HG02885 (cell line): ENCODE measurements around the gene MAP3K12.
"Not testable (repeated sequence)": the region's sequence is repeated elsewhere in the genome, so short reads cannot be mapped to it uniquely, and the experiment has no call there.

ENCODE experiments used
- ATAC-seq: cut with Tn5 transposase; IDR thresholded peaks from one replicate; pipeline ENCODE4 v1.9.1; 2021; ENCODE audit warnings: mild to moderate bottlenecking; ENCODE audit not compliant: unreplicated experiment, poor library complexity

MAP3K12 gene, protein sequence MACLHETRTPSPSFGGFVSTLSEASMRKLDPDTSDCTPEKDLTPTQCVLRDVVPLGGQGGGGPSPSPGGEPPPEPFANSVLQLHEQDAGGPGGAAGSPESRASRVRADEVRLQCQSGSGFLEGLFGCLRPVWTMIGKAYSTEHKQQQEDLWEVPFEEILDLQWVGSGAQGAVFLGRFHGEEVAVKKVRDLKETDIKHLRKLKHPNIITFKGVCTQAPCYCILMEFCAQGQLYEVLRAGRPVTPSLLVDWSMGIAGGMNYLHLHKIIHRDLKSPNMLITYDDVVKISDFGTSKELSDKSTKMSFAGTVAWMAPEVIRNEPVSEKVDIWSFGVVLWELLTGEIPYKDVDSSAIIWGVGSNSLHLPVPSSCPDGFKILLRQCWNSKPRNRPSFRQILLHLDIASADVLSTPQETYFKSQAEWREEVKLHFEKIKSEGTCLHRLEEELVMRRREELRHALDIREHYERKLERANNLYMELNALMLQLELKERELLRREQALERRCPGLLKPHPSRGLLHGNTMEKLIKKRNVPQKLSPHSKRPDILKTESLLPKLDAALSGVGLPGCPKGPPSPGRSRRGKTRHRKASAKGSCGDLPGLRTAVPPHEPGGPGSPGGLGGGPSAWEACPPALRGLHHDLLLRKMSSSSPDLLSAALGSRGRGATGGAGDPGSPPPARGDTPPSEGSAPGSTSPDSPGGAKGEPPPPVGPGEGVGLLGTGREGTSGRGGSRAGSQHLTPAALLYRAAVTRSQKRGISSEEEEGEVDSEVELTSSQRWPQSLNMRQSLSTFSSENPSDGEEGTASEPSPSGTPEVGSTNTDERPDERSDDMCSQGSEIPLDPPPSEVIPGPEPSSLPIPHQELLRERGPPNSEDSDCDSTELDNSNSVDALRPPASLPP

DNA sequence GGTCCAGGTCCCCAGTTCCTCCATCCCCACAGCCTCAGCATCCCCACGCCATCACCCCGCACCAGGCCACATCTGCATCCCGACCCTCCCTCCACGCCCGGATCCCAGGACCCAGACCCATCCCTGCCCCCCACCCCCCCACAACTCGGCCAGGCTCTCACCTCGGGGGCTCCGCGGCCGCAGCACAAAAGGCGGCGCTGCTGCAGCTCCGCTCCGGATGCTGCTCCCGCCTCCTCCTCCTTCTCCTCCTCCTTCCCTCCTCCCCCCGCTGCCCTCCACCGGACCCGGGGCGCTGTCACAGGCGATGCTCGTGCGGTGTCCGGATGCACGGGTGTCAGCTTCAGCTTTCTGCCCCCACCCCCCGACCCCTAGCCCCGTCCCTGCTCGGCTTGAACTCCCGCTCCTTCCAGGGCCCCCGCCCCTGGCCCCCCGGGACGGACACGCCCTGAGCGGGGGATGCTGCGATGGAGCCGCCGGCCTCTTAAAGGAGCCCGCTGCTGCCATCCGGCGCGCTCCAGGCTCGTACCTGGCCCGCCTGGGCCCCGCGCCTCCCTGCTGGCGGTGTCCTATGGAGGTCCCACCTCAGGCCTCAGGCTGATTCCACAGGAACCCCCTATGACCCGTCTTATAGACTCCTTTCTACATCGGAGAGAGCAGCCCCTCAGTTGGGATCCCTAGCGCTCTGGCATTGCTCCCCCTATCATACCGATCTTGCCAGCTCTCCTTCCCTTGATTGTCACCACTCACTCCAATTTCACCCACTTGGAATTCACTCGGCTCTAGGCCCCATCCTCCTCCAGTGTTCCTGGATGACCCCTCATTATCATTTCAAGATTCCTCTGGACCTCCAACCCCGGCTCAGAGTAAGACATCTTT is at the start of gene MAP3K12:
TSS of gene MAP3K12 (minus strand) at position 193 of the 876 bp plus-strand sequence. CDS start 12,067 bp downstream, outside the sequence.
- ATAC-seq: no peak

DNA sequence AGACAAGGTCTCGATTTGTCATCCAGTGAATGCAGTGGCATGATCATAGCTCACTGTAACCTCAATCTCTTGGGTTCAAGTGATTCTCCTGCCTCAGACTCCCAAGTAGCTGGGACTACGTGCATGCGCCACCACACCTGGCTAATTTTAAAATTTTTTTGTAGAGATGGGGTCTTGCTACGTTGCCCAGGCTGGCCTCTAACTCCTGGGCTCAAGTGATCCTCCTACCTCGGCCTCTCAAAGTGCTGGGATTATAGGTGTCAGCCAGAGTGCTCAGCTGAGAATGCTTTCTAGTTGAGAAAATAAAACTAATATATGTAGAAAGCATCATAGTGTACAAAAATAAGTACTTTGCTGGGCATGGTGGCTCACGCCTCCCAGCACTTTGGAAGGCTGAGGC is 49.1 kb upstream of the MAP3K12 start:
- not testable (repeated sequence) for ATAC-seq

DNA sequence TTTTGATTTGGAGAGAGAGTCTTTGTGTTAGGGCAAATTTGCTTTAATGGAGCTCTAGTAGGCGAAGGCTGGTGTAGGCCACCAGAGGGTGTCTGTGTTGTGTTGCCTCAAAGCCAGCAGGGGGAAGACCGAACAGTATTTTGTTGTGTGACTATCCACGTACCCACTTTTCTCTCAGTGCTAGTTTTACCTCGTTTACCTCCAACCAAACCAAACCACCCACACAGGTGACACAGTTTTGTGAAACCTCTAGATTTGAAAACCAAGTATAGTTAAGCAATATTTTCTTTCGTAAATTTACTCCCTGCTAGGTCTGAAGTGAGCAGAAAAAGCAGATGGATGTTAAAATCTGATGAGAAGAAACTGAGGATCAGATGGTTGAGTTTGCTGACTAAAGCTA is 44.3 kb upstream of the MAP3K12 start:
- peak; percentile 88 for ATAC-seq

DNA sequence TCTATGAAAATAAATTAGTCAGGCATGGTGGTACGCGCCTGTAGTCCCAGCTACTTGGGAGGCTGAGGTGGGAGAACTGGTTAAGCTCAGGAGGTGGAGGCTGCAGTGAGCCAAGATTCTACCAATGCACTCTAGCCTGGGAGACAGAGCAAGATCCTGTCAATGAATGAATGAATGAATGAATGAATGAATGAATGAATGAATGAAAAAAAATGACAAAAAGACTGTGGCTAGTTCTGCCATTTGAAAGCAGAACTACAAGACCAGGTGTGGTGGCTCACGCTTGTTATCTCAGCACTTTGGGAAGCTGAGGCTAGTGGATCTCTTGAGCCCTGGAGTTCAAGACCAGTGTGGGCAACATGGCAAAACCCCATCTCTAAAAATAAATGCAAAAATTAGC is 40.3 kb upstream of the MAP3K12 start:
- no peak for ATAC-seq

DNA sequence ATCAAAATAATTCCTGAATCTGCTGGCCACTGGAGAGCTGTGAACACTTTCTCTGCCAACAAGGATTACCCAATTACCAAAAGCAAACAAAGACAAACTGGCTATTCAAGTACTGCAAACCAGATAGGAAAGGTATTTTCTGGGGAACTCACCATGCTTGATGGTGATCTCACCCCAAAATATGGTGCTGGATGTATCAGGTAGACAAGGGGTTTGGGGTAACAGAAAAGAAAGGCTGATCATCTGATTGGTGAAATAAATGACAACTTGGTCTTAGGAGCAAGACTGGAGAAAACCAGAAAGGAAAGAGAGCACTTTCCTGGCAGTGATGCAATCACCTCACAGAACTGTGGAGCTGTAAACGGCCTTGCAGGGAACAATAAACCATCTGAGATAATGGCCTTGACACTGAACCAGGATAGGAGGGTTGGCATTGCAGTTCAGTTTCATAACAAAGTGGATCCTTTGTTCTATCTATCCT is 39.0 kb upstream of the MAP3K12 start:
- no peak for ATAC-seq

DNA sequence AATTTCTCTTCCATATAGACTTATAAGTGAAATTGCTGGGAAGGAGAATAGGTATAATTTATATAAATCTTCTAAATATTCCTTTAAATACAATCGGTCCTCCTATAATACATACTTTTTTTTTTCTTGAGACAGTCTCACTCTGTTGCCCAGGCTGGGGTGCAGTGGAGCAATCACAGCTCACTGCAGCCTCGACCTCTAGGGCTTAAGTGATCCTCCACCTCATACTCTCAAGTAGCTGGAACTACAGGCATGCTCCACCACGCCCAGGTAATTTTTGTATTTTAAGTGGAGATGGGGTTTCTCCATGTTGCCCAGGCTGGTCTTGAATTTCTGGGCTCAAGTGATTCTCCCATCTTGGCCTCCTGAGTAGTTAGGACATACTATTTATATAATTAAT is 37.7 kb upstream of the MAP3K12 start:
- ATAC-seq: no peak

DNA sequence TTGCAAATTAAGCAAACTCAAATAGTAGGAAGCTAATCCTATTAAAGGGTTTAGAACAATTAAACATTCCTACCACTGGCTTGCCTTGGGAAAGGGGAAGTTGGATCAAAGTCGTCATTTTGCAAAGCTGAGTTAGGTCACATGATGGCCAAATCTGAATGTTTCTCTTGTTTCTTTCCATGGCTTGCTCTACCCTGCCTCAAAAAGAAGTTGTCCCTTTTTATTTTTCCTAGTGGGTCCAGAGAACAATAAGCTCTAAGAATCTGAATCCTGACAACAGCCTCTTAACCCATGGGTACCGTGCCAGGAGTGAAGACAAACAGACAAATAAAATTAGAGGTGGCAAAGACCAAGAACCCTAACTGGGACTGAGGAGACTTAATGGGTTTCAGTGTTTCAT is 34.2 kb upstream of the MAP3K12 start:
- ATAC-seq: no peak

DNA sequence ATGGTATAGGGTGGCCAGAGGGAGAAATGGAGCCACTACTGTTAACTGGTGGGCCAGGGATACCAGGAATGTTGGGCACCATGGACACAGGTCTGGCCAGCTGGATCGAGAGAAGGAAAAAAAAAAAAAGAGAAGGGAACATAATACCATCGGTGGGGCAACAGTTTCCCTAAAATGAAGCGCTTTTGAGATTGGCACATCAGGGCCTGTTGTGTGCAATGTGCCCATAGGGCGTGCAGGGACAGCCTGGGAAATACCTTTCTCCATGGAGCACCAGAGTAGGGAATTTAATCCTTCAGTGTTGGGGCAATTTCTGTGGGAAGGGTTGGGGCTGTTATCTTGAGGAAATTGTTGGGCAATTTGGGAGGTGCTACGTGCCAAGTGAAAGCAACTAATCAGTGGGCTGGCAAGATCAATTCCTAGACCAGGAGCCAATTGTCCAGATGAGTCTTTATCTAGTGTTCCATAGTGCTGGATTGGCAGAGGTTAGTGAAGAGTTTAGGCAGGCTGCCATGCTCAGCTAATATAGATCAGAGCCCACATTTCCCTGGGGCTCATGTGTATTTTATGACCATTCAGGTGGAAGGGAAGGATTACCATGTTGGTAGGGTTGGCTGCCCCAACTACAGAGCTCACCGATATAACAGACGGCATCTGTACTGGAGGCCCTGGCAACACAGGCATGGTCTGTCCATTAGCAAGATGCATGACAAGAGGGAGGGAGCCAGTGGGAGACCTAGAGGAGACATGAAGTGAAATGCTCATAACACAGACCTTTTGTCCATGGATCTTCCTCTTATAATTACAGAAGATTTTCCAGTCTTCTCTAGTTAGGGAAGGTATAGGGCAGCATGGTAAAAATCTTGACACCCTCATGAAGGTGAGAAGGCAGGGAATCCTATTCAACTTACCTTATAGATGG is 33.5 kb upstream of the MAP3K12 start:
- ATAC-seq: no peak

DNA sequence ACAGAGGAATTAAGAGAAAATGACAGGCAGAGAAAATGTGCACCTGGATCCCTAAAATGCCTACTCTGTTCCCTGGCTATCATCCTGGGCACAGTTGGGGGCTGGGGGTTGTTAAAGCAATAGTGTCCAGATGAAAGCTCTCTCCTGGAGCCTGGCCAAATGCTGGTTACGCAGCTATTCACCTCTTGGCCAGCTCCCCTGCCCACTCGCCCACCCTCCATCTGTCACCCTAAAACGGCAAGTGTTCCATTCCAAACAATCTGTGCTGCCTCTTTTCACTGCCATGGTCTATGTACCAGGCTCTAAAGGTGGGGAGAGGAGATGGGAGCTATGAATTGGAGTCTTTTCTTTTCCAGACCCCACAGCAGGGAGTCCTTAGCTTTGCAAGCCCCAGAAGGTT is 32.8 kb upstream of the MAP3K12 start:
- no peak for ATAC-seq

DNA sequence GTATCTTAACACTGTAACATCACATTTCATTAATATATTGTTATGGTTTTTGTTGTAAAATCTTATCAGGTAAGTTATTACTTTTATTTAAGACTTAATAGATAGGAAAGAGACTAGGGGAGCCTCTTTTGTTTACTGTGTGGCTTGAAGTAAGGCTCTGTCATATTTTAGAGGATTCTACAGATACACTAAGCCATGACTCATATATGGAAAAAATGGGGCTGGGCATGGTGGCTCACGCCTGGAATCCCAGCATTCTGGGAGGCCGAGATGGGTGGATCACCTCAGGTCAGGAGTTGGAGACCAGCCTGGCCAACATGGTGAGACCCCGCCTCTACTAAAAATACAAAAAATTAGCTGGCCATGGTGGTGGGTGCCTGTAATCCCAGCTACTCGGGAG is 31.7 kb upstream of the MAP3K12 start:
- no peak for ATAC-seq

DNA sequence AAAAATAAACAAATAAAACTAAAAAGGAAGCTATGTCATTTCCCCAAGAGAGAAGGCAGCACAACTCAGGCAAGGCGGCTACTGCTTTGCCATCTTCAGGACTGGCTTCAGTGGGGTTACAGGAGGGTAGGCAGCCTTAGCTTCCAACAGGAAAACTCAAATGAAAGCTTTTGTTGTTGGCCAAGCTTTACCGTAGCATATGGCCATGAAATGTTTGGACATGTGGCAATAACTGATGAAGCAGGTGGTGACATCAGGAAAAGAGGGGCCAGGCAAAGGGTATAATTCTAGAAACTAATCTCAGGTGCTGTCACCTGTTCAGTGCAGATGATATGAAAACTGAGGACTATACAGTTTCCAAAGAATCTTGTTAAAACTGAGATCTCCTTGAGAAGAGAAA is 30.8 kb upstream of the MAP3K12 start:
- ATAC-seq: no peak

DNA sequence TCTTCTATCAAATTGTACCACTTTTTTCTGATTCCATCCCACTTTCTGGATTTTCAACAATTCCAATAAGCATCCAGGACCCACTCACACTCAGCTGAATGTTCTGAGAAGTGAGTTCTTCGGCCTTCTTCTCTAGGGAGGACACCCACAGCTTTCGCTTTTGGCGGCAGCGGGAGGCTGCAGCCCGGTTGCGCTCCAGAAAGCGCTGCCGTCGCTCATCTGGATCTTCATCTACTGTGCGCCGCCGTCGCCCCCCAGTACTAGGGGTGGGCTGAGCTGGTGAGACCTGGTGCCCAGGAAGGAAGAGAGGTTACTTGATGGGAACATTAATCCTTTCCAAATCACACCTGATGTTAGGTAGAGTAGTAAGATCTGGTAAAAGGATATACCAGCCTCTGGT is 25.2 kb upstream of the MAP3K12 start:
- no peak for ATAC-seq

DNA sequence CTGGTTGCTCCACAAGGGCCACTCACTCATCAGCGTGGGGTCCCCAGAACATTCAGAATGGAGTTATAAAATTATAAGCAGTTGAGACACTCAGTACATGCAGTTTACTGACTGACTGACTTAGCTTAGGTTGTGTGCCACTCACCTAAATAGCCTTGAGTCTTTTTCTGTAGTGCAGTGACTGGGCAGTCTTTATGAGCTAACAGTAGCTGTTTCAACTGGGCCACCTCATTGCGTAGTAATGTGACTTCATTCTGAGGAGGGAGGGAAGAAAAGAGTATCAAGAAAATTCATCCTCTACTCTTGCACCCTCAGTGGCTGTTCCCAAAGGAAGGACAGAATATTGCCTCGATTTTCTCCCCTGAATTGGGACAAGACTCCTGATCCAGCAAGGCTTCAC is 23.9 kb upstream of the MAP3K12 start:
- ATAC-seq: no peak

DNA sequence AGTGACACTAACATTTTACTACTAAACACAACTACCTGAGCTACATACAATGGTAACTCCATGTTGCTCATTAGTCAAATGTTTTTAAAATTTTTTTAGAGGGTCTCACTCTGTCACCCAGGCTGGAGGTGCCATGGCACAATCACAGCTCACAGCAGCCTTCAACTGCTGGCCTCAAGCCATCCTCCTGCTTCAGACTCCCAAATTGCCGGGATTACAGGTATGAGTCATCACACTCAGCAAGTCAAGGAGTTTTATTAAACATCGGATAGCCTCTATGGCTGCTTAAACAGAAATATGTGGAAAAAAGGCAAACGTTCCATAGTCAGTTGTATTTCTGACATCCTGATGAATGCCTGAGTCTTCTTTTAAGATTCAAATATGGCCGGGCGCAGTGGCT is 19.1 kb upstream of the MAP3K12 start:
- ATAC-seq: no peak

DNA sequence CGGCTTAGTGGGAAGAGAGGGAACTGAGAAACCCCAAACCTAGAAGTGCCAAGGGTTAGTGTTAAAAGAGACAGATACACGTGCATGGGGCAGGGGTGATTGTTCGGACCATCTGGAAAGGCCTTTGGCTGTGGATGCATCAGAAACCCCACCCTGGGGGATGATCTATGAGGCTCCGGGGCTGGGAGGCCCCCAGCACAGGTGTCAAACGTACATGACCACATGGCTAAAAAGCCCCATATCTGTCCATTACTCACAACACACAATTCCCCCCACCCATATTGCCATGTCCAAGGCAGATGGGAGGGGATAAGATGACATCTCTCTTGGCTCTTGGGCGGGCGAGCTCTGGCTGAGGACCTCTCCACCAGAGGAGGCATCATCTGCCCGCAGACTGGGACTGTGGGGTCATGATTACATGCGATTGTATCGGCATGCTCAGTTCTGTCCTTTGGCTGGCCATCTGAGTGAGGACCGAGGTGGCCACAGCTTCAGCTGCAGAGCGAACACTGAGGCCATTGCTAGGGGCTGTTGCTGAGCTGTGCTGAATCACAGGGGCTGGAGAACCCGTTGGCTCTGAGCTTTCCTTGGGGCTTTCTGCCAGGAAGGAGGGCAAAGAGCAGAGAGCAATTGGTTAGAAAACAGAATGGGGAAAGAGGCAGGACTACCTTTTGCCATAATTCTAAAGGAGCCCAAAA is 17.6 kb upstream of the MAP3K12 start:
- no peak for ATAC-seq

DNA sequence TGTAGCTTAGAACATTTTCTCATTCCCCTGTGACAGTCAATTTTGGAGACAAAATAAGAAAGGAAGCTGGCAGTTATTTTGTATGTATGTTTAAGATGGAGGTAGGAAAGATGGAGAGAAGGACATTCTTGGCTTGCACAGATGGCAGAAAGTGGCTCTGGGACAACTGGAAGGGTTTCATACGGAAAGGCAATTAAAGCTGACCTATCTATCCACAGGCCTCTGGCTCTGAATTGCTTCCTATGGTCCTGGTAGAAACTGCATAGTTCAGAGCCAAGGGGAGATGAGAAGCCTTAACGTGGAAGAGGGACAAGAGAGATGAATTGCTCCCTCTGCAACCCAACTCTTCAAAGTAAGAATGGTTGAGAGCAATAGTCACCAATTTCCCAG is 16.0 kb upstream of the MAP3K12 start:
- ATAC-seq: no peak

DNA sequence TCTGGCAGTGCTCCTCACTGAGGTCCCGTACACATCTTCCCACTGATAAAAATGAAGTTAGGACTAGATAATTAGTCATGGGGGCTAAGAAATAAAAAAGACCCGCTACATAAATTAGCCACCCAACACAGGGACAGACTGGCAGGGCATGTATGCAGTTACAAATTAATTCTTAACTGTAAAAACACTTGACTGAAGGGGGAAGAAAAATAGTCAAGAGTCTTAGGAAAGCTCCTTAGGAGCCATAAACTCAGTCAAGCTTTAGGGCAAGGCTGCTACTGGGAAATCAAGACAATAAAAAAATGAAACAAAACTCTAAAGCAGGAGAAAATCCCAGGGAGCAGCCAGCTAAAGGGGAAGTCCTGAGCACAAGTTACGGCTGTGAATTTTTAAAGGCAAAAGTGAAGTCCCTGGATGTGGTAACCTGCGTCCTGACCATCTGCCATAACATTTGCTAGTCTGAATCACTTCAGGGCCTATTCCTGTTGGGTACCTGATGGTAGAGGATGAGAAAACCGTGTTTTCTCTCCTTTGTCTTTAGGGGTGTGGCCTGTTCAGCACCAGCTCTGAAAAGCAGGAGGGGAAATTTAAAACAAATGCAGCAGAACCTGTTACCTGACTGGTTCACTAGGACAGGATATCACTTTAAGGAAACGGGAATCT is 15.5 kb upstream of the MAP3K12 start:
- ATAC-seq: no peak

DNA sequence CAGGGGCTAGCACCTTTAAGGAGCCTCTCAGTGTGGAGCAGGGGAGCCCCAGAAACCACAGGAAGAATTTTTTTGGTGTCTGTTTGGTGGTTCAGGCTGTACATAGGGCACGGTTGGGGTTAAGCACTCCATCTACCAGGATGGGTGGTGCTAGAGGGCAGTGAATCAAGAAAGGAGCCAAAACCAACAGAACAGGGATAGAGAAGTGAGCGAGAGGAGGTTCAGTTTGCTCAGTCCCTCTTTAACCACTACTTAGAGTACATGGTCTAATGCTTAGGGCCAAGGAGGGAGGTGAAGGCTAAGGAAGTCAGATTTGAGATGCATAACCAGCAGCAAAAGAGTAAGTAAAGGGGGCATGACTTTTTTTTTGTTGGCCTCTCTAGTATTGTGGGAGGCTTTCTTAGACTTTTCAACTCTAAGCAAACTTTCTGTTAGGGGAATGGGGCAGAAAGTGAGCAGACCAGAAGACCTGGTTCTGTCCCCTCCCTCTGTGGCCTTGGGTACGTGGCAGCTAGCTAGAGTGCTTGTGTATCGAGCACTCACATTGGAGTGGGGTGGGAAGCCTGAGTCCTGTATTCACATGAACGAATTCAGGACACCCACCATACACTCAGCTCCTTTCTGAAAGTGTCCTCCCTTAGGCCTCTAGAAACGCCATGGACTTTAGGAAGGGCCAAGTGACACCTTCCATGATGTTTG is 14.6 kb upstream of the MAP3K12 start:
- ATAC-seq: no peak
